NCI-H524 treated with DMSO at 0.1 percent for 48 hours (cell line): Measurements from ENCODE around the gene BLM.

Source experiments
- DNase-seq: peaks from one replicate; lab custom pipeline; 2025; lab: John Stamatoyannopoulos, UW

The BLM gene

GRCh38 chr15:90790057-90790456 lies 72.9 kb downstream of the BLM start:
- no peak for DNase-seq

GRCh38 chr15:90790561-90790960 lies 73.4 kb downstream of the BLM start:
- no peak for DNase-seq

GRCh38 chr15:90794538-90794937 lies 77.4 kb downstream of the BLM start:
- DNase-seq, result no peak

GRCh38 chr15:90799639-90800170 lies 82.6 kb downstream of the BLM start:
- DNase-seq, result peak; percentile 87

- no peak for DNase-seq
Measured at GRCh38 chr15:90801803-90802202, 84.7 kb downstream of the BLM start.

- no peak for DNase-seq
Measured at GRCh38 chr15:90807074-90807785, 90.1 kb downstream of the BLM start.

- DNase-seq, result no peak
Measured at GRCh38 chr15:90807786-90808086, 90.6 kb downstream of the BLM start.

GRCh38 chr15:90808517-90809235 lies 91.5 kb downstream of the BLM start:
- DNase-seq, result no peak

GRCh38 chr15:90809536-90809935 lies 92.4 kb downstream of the BLM start:
- DNase-seq, result no peak

GRCh38 chr15:90810354-90810753 lies 93.2 kb downstream of the BLM start:
- DNase-seq, result no peak

- no peak for DNase-seq
Measured at GRCh38 chr15:90812171-90812957, 95.2 kb downstream of the BLM start.

GRCh38 chr15:90812958-90813265 lies 95.8 kb downstream of the BLM start:
- DNase-seq, result no peak

- DNase-seq, result no peak
Measured at GRCh38 chr15:90813796-90814190, 96.6 kb downstream of the BLM start.

- DNase-seq, result no peak
Measured at GRCh38 chr15:90814191-90814821, 97.2 kb downstream of the BLM start.

GRCh38 chr15:90816401-90817116 lies 99.4 kb downstream of the BLM start:
- DNase-seq, result no peak

- DNase-seq, result no peak
Measured at GRCh38 chr15:90817117-90818057, 100.2 kb downstream of the BLM start.

- DNase-seq, result peak; percentile 98
Measured at GRCh38 chr15:90818251-90819210, 101.4 kb downstream of the BLM start.

- DNase-seq, result no peak
Measured at GRCh38 chr15:90819390-90819789, 102.2 kb downstream of the BLM start.

- DNase-seq, result no peak
Measured at GRCh38 chr15:90819850-90820249, 102.7 kb downstream of the BLM start.

- DNase-seq, result no peak
Measured at GRCh38 chr15:90820481-90820880, 103.3 kb downstream of the BLM start.
